Peyer's patch (tissue), 4 donors: ENCODE data around the gene NPTN.

Experiments
- CTCF ChIP-seq, 6 experiments: fragments of 450-650 bp in 4 of 6; fragments of 200-600 bp in 2 of 6; sonication (generic) in 1 of 6; IDR thresholded peaks; one replicate each; pipeline ENCODE4 v1.5.1; 2017 to 2019; ENCODE audit warnings: antibody characterized with exemption in 6 of 6, mild to moderate bottlenecking in 3 of 6, moderate library complexity in 1 of 6
- POLR2A ChIP-seq, 2 donors: fragments of 450-650 bp; IDR thresholded peaks; one replicate each; pipeline ENCODE4 v1.5.1; 2017; ENCODE audit warnings: antibody characterized with exemption in 2 of 2, mild to moderate bottlenecking in 2 of 2, moderate library complexity in 2 of 2

DNA sequence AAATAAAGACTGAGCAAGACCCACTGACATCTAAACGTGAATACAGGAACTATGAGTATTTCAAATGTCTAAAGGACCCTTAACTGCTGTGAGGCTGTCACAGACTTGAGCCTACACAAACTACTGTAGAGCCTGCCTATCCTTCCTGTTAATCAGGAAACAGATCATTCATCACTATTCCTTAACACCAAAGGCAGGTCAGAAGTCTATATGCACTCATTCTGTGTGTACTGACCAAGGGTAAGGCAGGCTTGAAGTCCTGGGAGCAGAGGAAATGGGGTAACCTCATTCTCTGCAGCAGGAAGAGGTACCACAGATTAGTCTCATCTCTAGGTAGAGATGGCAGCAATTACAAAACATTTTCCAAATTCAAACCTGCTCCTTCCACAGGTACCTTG, 30.7 kb downstream of the NPTN start:
- TF ChIP-seq CTCF (IDR thresholded peaks at IDR 0.05) (no peak), POLR2A (IDR thresholded peaks at IDR 0.05) (no peak)
